Thoracic aorta (tissue), 2 donors: ENCODE results near the gene PRTN3. TPM values are rescaled to one million over a fixed set of nuclear protein-coding genes. Genes with fewer than 3 reads are reported as not detected.

Experiments
- ATAC-seq: fragments of 150-250 bp; one replicate; pipeline ENCODE4 v1.8.0; 2017; ENCODE audit warnings: low read depth; ENCODE audit not compliant: insufficient number of reproducible peaks, low FRiP score
- DNase-seq: peaks from one replicate; pipeline ENCODE4 v3.0.0-alpha.2; 2020; ENCODE audit warnings: low spot score
- H3K27ac ChIP-seq, 2 donors: fragments of 200-600 bp; sonication (generic); 1 replicate in 1 of 2; 2 replicates in 1 of 2; pipeline ENCODE4 v1.5.1; 2016; ENCODE audit warnings: mild to moderate bottlenecking in 2 of 2, moderate library complexity in 2 of 2
- H3K27me3 ChIP-seq: fragments of 200-600 bp; sonication (generic); replicated peaks from 2 replicates; pipeline ENCODE4 v1.6.0; 2016; ENCODE audit warnings: mild to moderate bottlenecking; ENCODE audit not compliant: insufficient read depth
- H3K36me3 ChIP-seq: fragments of 200-600 bp; sonication (generic); one replicate; pipeline ENCODE4 v1.5.1; 2016
- H3K4me1 ChIP-seq, 2 donors: fragments of 200-600 bp; sonication (generic); 1 replicate in 1 of 2; 2 replicates in 1 of 2; pipeline versions ENCODE4 v1.5.1 to v1.6.0; 2016; ENCODE audit warnings: low read depth in 2 of 2, mild to moderate bottlenecking in 1 of 2; ENCODE audit not compliant: control insufficient read depth in 1 of 2
- H3K4me3 ChIP-seq: fragments of 200-600 bp; sonication (generic); 2 replicates; pipeline ENCODE4 v1.5.1; 2016; ENCODE audit warnings: mild to moderate bottlenecking
- H3K9me3 ChIP-seq: fragments of 200-600 bp; sonication (generic); 2 replicates; pipeline ENCODE4 v1.5.1; 2016
- total RNA-seq, 2 donors: library from RNA; depleted of rRNA; stranded (reverse); fragments of >200 nt; gene quantifications; one replicate each; pipeline versions ENCODE4 v1.1.0 to v1.2.3, GENCODE V29; 2016
- TF ChIP-seq, protein P1 (sequence below): fragments of 200-600 bp; sonication (generic); IDR thresholded peaks from one replicate; pipeline ENCODE4 v1.5.1; 2019; ENCODE audit warnings: antibody characterized with exemption

PRTN3 gene
- total RNA-seq, 2 donors from 2014 or later = not detected

DNA sequence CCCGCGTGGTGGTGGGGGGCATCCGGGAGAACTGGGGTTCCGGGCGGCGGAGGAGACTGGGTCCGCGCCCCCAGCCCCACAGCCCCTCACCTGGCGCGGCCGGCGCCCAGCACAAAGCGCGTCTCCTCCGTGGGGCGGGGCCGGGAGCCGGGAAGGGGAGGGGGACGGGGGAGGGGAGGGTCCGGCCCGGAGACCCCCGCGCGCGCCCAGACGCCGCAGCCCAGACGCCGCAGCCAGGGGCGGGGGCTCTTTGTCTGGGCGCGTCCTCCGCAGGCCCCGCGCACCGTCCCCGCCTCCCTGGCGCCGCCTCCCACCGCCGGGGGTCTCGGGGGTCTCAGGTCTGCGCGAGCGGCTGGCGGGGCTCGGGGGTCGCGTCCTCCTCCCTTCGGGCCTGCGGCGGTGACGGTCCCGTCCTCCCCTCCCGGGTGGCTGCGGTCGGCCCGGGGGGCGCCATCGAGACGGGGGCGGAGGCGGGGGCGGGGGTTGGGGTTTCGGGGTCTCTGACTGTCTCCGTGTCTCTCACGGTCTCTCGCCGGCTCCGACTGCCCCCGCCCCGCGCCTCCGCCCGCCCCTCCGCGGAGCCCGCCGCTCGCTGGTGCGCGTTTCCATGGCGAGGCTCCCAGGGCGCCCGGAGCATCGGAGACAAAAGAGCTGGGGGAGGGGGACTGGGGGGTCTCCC, 18.8 kb upstream of the PRTN3 start, which contains the start of gene PLPPR3:
PLPPR3 (minus strand) TSS at position 131 of the 679 bp plus-strand sequence. CDS start 396 bp downstream, outside the sequence.
- peak within 1 kb of the TSS; percentile 53 for H3K4me3 ChIP-seq
- ATAC-seq (no peak), DNase-seq (no peak)
- no peak within 1 kb of the TSS for H3K27ac ChIP-seq
- H3K27me3 ChIP-seq = peaks cover 12% of the 10 kb centered on the region
- TF ChIP-seq, protein P1, sequence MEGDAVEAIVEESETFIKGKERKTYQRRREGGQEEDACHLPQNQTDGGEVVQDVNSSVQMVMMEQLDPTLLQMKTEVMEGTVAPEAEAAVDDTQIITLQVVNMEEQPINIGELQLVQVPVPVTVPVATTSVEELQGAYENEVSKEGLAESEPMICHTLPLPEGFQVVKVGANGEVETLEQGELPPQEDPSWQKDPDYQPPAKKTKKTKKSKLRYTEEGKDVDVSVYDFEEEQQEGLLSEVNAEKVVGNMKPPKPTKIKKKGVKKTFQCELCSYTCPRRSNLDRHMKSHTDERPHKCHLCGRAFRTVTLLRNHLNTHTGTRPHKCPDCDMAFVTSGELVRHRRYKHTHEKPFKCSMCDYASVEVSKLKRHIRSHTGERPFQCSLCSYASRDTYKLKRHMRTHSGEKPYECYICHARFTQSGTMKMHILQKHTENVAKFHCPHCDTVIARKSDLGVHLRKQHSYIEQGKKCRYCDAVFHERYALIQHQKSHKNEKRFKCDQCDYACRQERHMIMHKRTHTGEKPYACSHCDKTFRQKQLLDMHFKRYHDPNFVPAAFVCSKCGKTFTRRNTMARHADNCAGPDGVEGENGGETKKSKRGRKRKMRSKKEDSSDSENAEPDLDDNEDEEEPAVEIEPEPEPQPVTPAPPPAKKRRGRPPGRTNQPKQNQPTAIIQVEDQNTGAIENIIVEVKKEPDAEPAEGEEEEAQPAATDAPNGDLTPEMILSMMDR = no peak
- peaks cover 6 to 8% of the 10 kb centered on the region in 2 donors for H3K4me1 ChIP-seq
- no peaks in the 10 kb centered on the region for H3K36me3 ChIP-seq
- no peaks in the 10 kb centered on the region for H3K9me3 ChIP-seq

DNA sequence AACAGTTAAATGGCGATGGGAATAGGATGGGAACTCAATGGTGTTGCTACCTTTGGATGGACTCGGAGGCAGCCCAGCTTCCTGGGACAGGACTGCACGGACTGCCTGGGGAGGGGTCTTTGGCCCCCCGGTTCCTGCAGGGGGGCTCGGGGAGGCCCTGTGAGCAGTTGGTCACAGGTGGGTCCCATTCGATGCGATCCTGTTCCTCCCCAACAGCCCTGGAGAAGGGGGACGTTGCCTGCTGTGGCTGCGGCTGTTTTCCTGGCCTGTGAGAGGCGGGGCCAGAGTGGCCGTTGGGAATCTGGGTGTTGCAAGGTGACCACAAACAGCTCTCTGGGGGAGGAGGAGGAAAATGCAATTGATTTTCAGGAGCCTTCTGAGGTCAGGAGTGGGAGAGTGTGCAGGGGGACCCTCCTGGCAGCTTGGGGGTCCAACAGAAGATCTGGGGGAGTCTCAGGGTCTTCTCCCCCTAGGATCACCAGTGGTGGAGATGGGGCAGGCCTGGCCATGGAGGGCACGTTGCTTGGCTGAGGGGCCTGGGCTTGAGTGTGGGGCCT, 17.2 kb upstream of the PRTN3 start:
- H3K9me3 ChIP-seq = no peaks in the 10 kb centered on the region
- no peak overlapping the region for H3K4me3 ChIP-seq
- no peaks in the 10 kb centered on the region for H3K36me3 ChIP-seq
- H3K27ac ChIP-seq = no peak overlapping the region
- H3K4me1 ChIP-seq = peaks cover 6 to 8% of the 10 kb centered on the region in 2 donors
- H3K27me3 ChIP-seq = peaks cover 12% of the 10 kb centered on the region
- ATAC-seq = no peak
- no peak for DNase-seq
- TF ChIP-seq, protein P1 = no peak

DNA sequence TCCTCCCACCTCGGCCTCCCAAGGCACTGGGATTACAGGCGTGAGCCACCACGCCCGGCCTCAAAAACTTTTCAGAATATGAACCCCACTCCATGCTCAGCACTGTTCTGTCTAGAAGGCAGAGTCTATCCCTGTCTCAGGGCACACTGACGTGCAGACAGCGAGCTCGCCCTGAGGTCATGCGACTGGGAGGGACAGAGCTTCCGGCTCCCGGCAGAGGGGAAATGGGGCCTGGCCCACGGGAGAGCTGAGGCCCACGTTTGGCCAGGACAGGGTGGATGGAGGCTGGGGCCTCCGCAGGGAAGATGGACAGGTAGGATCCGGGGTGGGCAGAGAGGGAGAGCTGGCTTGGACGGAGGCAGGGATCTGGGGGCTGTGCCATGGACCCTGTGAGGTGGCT, 15.9 kb upstream of the PRTN3 start:
- ATAC-seq (no peak), DNase-seq (no peak)
- peaks cover 12% of the 10 kb centered on the region for H3K27me3 ChIP-seq
- H3K4me1 ChIP-seq = peaks cover 6 to 8% of the 10 kb centered on the region in 2 donors
- no peaks in the 10 kb centered on the region for H3K9me3 ChIP-seq
- H3K27ac ChIP-seq = no peak overlapping the region
- H3K4me3 ChIP-seq = no peak overlapping the region
- TF ChIP-seq, protein P1 = no peak
- no peaks in the 10 kb centered on the region for H3K36me3 ChIP-seq

DNA sequence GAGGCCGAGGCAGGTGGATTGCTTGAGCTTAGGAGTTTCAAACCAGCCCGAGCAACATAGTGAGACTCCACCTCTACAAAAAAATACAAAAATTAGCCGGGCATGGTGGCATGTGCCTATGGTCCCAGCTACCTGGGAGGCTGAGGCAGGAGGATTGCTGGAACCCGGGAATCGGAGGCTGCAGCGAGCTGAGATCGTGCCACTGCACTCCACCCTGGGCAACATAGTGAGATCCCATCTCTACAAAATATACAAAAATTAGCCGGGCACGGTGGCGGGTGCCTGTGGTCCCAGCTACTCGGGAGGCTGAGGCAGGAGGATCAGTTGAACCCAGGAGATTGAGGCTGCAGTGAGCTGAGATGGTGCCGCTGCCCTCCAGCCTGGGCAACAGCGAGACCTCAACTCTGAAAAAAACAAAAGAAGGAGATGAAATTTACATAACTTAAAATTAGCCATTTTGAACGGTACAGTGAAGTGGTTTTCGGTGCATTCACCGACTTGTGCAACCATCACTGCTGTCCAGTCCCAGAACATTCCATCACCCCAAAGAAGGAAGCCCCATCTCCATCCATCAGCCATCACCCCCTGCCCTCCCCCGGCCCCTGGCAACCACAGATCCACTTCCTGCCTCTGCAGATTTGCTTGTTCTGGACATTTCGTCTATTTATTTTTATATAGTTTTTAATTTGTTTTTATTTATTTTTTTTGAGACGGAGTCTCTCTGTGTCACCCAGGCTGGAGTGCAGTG, 14.7 kb upstream of the PRTN3 start:
- Histone ChIP-seq H3K27me3 (peaks cover 12% of the 10 kb centered on the region), H3K4me3 (no peak overlapping the region), H3K27ac (no peak overlapping the region), H3K4me1 (peaks cover 6 to 8% of the 10 kb centered on the region in 2 donors), H3K9me3 (no peaks in the 10 kb centered on the region), H3K36me3 (no peaks in the 10 kb centered on the region)
- TF ChIP-seq, protein P1 = no peak
- no peak for DNase-seq
- no peak for ATAC-seq

DNA sequence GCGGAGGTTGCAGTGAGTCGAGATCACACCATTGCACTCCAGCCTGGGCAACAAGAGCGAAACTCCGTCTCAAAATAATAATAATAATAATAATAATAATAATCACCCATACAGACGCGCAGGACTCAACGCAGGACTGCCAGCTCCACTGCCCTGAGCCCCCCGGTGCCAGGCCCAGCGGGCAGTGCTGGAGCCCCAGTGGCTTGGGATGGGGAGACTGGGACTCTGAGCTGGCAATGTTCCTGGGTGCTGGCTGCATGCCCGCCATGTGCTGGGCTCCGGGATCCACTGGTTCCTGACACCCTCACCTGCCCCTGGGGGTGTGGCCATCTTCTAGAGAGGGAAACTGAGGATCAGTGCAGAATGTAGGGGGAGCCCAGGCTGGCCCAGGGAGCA, 13.5 kb upstream of the PRTN3 start:
- no peaks in the 10 kb centered on the region for H3K4me1 ChIP-seq
- no peak for DNase-seq
- ATAC-seq = no peak
- peaks cover 8% of the 10 kb centered on the region for H3K27me3 ChIP-seq
- H3K4me3 ChIP-seq = no peak overlapping the region
- TF ChIP-seq, protein P1 = no peak
- H3K36me3 ChIP-seq = no peaks in the 10 kb centered on the region
- H3K27ac ChIP-seq = no peak overlapping the region
- H3K9me3 ChIP-seq = no peaks in the 10 kb centered on the region
